ENCODE data around the gene TSPAN9.

- no peak for TF ChIP-seq CTCF (IDR thresholded peaks at IDR 0.05; ENCODE audit: low read depth, low read length, poor library complexity, severe bottlenecking)
- no peak for TF ChIP-seq EZH2phosphoT487 (IDR thresholded peaks at IDR 0.05; ENCODE audit: borderline replicate concordance, low read length)
Measured at GRCh38 chr12:3321881-3322280, 244.7 kb downstream of the TSPAN9 start.

Measured in DOHH2 (cell line).